Heart left ventricle (tissue), 16 donors: Measurements from ENCODE around the gene MT1HL1. TPM values are rescaled to one million over a fixed set of nuclear protein-coding genes. Genes with fewer than 3 reads are reported as not detected.
A peak's percentile ranks its signal among the peaks of the same experiment; 100 is the strongest.

ENCODE experiments used
- ATAC-seq, 4 donors: fragments of 200-7000 bp; cut with Tn5 transposase; one replicate each; pipeline ENCODE4 v1.9.1; 2020 to 2022; ENCODE audit warnings: moderate library complexity in 4 of 4, mild to moderate bottlenecking in 3 of 4, moderate number of reproducible peaks in 1 of 4
- DNase-seq, 5 donors: peaks; one replicate each; pipeline ENCODE4 v3.0.0-alpha.2; 2020
- H3K27ac ChIP-seq, 12 donors: fragments of 200-600 bp; sonication (generic) in 4 of 12; one replicate each; pipeline versions ENCODE4 v1.5.0 to v1.8.0; 2016 to 2022; ENCODE audit warnings: mild to moderate bottlenecking in 2 of 12
- H3K27me3 ChIP-seq, 9 donors: fragments of 200-600 bp; sonication (generic) in 2 of 9; one replicate each; pipeline versions ENCODE4 v1.5.1 to v1.8.0; 2016 to 2022; ENCODE audit warnings: mild to moderate bottlenecking in 3 of 9
- H3K36me3 ChIP-seq, 9 donors: fragments of 200-600 bp; sonication (generic) in 2 of 9; one replicate each; pipeline versions ENCODE4 v1.5.0 to v1.8.0; 2018 to 2022; ENCODE audit warnings: mild to moderate bottlenecking in 2 of 9
- H3K4me1 ChIP-seq, 12 donors: fragments of 200-600 bp; sonication (generic) in 4 of 12; one replicate each; pipeline versions ENCODE4 v1.5.0 to v1.8.0; 2016 to 2022; ENCODE audit warnings: mild to moderate bottlenecking in 3 of 12
- H3K4me3 ChIP-seq, 12 donors: fragments of 200-600 bp; sonication (generic) in 4 of 12; one replicate each; pipeline versions ENCODE4 v1.5.0 to v1.8.0; 2017 to 2022; ENCODE audit warnings: mild to moderate bottlenecking in 9 of 12, moderate library complexity in 4 of 12
- H3K9me3 ChIP-seq, 12 donors: fragments of 200-600 bp; sonication (generic) in 4 of 12; one replicate each; pipeline versions ENCODE4 v1.5.0 to v1.8.0; 2016 to 2022; ENCODE audit warnings: mild to moderate bottlenecking in 1 of 12
- POLR2A ChIP-seq, 2 donors: fragments of 450-650 bp; IDR thresholded peaks; one replicate each; pipeline ENCODE4 v1.6.1; 2017; ENCODE audit warnings: antibody characterized with exemption in 2 of 2, mild to moderate bottlenecking in 2 of 2, moderate library complexity in 2 of 2
- WGBS, 4 donors: extraction: QIAGEN DNeasy Blood & Tissue Kit in 2 of 4; methylation state at CpG; one replicate each; pipeline versions ENCODE4 v1.1.5 to v1.1.7; 2013 to 2018; 5-methylcytosine and 5-hydroxymethylcytosine counted together
- intact Hi-C, 10 donors: fragments of 100-400 bp; cut with DNase I; formaldehyde crosslinking; loops; one replicate each; pipeline versions ENCODE4 v1.11.1 to v1.14.2; 2022
- polyA plus RNA-seq, 2 donors: library from polyadenylated mRNA; stranded (reverse); fragments of 200-250 nt; gene quantifications; one replicate each; pipeline ENCODE4 v1.2.3, GENCODE V29; 2013
- total RNA-seq, 9 donors: library from RNA; depleted of rRNA in 2 of 9; stranded (reverse); fragments of >200 nt in 2 of 9; fragmentation: NEBNext Ultra II Directional in 3 of 9; extraction: Animal tissue kit (Norgen Biotek cat#: 25700) in 3 of 9; gene quantifications; one replicate each; pipeline versions ENCODE4 v1.1.0 to v1.2.4, GENCODE V29; 2016 to 2023
- TF ChIP-seq, protein P1 (sequence below), 12 donors: fragments of 200-600 bp; sonication (generic) in 4 of 12; IDR thresholded peaks; one replicate each; pipeline versions ENCODE4 v1.5.0 to v1.8.0; 2018 to 2022; ENCODE audit warnings: antibody characterized with exemption in 12 of 12, mild to moderate bottlenecking in 5 of 12
- donor health status: ischemic (EF 13 %, LVEDD 7.1; RV severe dilation, severe dysfunction).
- donor health status: healthy with polysubstance abuse.
- donor health status: DM: no; HTN: yes; CAD: no.
- donor health status: DM: no; HTN: no; CAD: no.
- donor health status: ischemic (EF 25% LVEDD 6.9; RV normal size, moderate dysfunction).
- donor health status: ischemic (EF 25% LVEDD 5.7; RV mildly dilated, moderate dysfunction).
- donor health status: healthy.
- donor health status: DM: yes; HTN: yes; CAD: no.
- donor health status: ischemic (EF 35%, LVEDD 5.7; RV mildly dilated, moderate dysfunction).
- donor health status: nonischemic (EF 11% LVEDD 7.7; RV severe dilation, severe dysfunction).
- donor health status: DM: yes; HTN: yes; CAD: no.
- donor health status: PGD.
- donor health status: ischemic (EF 29% LVEDD 5.4; RV normal size, mild dysfunction).
- donor health status: nonischemic (EF 23%, LVEDD 6.1; RV moderate dilation, normal function).

Gene MT1HL1
- total and polyA plus RNA-seq, 11 donors, result not detected

DNA sequence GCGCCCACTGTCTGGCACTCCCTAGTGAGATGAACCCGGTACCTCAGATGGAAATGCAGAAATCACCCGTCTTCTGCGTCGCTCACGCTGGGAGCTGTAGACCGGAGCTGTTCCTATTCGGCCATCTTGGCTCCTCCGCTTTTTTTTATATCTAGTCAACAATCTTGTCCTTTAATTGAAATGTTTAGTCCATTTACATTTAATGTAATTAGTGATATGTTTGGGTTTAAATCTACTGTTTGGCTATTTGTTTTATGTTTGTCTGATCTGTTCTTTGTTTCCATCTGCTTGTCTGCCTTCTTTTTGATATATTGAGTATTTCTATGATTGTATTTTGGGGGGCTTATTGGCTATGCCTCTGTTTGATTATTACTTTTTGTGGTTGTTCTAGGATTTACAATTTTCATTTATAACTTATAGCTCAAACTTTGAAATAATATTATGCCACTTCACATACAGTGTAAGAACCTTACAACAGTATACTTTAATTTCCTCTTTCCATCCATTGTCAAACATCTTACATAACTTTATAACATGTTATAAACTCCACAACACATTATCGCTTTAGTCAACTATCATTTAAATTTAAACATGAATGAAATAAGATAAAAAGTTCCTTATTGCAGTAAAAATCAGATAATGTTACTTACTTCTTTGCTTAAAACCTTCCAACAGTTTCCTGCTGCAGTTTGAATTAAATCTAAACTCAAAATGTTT, 21.3 kb upstream of the MT1HL1 start:
- no peak for DNase-seq
- Histone ChIP-seq H3K27ac (no peak overlapping the region), H3K4me1 (peaks cover 0 to 11% (median 0%) of the 10 kb centered on the region in 12 donors), H3K4me3 (no peak overlapping the region), H3K9me3 (peaks cover 0 to 10% (median 0%) of the 10 kb centered on the region in 12 donors), H3K36me3 (no peaks in the 10 kb centered on the region), H3K27me3 (no peaks in the 10 kb centered on the region)
- intact Hi-C loops, result no loop called here
- no peak for ATAC-seq
- TF ChIP-seq, protein P1, sequence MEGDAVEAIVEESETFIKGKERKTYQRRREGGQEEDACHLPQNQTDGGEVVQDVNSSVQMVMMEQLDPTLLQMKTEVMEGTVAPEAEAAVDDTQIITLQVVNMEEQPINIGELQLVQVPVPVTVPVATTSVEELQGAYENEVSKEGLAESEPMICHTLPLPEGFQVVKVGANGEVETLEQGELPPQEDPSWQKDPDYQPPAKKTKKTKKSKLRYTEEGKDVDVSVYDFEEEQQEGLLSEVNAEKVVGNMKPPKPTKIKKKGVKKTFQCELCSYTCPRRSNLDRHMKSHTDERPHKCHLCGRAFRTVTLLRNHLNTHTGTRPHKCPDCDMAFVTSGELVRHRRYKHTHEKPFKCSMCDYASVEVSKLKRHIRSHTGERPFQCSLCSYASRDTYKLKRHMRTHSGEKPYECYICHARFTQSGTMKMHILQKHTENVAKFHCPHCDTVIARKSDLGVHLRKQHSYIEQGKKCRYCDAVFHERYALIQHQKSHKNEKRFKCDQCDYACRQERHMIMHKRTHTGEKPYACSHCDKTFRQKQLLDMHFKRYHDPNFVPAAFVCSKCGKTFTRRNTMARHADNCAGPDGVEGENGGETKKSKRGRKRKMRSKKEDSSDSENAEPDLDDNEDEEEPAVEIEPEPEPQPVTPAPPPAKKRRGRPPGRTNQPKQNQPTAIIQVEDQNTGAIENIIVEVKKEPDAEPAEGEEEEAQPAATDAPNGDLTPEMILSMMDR (IDR thresholded peaks at IDR 0.05), result no peak
- TF ChIP-seq POLR2A (IDR thresholded peaks at IDR 0.05), result no peak
- WGBS, 4 donors, result 95 to 98% (median 96%) methylated on average over 8 to 9 of the region's 10 CpGs

- Histone ChIP-seq H3K36me3 (no peaks in the 10 kb centered on the region), H3K9me3 (no peaks in the 10 kb centered on the region), H3K4me1 (peaks cover 0 to under 1% (median 0%) of the 10 kb centered on the region in 12 donors), H3K27me3 (no peaks in the 10 kb centered on the region), H3K4me3 (no peak overlapping the region), H3K27ac (no peak overlapping the region)
- ATAC-seq (no peak), DNase-seq (no peak)
- TF ChIP-seq, protein P1 (IDR thresholded peaks at IDR 0.05), result no peak
- TF ChIP-seq POLR2A (IDR thresholded peaks at IDR 0.05), result no peak
- intact Hi-C loops, result no loop called here
Observed at GRCh38 chr1:237018896-237019295, 14.7 kb upstream of the MT1HL1 start.

- Histone ChIP-seq H3K27ac (no peak overlapping the region), H3K4me3 (no peak overlapping the region), H3K27me3 (no peaks in the 10 kb centered on the region), H3K4me1 (peaks cover 0 to 17% (median 6%) of the 10 kb centered on the region in 12 donors), H3K36me3 (no peaks in the 10 kb centered on the region), H3K9me3 (no peaks in the 10 kb centered on the region)
- TF ChIP-seq POLR2A (IDR thresholded peaks at IDR 0.05), result no peak
- TF ChIP-seq, protein P1 (IDR thresholded peaks at IDR 0.05), result no peak
- 50 to 75% (median 65%) methylated on average over 1 of the region's 1 CpG for WGBS, 4 donors
- DNase-seq (no peak), ATAC-seq (no peak)
- intact Hi-C loops, result no loop called here
Observed at GRCh38 chr1:237016626-237017025, 12.4 kb upstream of the MT1HL1 start.

DNA sequence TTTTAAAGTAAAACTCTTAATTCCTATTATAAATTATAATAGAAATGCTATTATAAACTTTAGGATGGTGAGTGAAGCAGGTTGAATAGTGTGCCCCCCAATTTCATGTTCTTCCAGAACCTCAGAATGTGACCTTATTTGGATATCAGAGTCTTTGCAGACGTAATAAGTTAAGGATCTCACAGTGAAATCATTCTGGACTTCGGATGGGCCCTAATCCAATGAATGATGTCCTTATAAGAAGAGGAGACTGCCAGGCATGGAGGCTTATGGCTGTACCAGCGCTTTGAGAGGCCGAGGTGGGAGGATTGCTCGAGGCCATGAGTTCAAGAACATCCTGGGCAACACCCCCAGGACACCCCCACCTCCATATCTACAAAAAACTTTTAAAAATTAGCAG, 9.4 kb upstream of the MT1HL1 start:
- DNase-seq (no peak), ATAC-seq (no peak)
- Histone ChIP-seq H3K27me3 (no peaks in the 10 kb centered on the region), H3K9me3 (no peaks in the 10 kb centered on the region), H3K4me3 (no peak overlapping the region), H3K4me1 (peaks cover 0 to 29% (median 10%) of the 10 kb centered on the region in 12 donors), H3K27ac (peak overlapping the region; percentile 70 to 94 (median 89)), H3K36me3 (no peaks in the 10 kb centered on the region)
- WGBS, 4 donors, result 66 to 72% (median 69%) methylated on average over 5 of the region's 5 CpGs
- intact Hi-C loops, result no loop called here
- TF ChIP-seq, protein P1 (IDR thresholded peaks at IDR 0.05), result no peak
- TF ChIP-seq POLR2A (IDR thresholded peaks at IDR 0.05), result no peak
